Measurements from ENCODE around the gene FAM151A. TPM values are rescaled to one million over a fixed set of nuclear protein-coding genes. Genes with fewer than 3 reads are reported as not detected.

Gene FAM151A
- not detected in 2 replicates for total RNA-seq

DNA sequence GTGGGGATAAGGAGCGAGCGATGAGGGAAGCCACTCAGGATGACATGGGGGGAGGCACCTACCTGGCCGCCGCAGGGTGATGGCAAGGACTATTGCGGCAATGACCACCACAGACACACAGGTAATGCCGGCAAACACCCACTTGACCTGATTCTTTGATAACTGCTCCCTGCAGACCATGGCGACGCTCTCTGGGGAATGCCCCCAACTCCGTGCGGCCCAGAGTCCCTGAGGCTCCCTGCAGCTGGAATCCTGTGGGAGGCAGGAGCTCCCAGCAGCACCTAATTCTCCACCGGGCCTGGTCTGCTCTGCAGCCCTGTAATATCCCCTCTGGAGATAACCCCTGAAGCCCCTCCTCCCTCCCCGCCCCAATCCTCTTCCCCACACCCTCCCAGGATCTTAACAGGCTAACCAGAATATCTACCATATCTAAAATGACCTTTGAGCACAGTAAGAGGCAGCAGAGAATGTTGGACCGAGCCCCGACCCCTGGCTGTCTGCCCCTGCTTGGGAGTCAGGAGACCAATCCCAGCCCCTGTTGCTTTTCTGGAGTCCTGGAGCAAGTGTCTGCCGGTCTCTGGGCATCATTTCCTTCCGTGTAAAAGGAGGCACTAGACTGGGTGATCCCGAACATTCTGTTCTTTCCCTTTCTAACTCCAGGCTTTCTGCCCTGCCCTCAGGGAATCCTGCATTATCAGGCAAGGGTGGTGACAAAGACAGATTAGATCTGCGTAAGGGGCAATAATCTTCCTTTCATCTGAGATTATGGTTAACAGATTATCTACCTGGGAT is at the start of gene FAM151A:
FAM151A (minus strand) TSS at position 310 of the 792 bp plus-strand sequence; CDS start at position 180, 130 bp downstream.

DNA sequence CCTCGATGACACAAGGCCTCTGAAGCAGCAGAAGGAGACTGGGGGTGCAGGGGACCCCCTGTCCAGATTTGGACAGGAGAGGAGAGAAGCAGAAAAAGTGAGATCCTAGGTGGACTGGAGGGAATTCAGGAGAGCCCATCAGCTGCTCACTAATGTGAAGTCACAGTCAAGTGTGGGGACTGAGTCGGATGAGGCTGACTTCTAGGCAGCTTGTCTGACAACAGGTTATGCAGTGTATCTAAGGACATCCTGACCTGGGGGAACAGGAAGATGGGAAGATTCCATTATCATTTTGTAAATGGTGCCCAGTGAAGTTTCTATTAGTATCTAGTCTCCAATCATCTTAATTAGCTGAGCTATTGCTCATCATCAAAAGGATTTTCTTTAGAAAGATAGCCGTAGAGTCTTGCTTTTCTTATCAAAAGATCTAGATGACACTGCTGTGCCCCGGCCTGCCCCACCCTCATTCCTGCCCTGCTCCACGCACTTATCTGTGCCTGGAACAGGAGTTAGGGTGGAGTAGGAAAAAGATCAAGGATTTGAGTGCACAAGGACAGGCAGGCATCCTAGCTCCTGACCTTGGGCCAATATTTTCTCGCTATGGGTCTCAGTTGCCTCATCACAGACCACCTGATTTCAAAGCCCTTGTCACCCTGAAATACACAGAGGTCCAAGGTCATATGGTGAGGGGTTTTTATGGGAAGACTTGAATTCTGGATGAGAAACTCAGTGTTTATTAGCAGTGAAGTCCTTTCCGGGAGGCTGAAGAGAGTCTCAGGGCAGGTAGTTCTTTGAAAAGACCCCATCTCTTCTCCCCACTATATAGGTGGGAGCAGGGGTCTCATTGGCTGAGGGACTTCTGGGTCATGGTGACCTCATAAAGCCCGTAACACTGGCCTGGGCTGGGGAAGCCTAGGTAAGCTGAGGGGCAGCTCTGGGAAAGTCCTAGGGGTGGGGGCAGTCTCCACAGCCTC is 17.8 kb upstream of the FAM151A start, which contains the start of gene MROH7:
MROH7 (plus strand) TSS at position 924 of the 974 bp plus-strand sequence. CDS start 11,141 bp downstream, outside the sequence.

Other genes starting within 250 kb of the FAM151A start
- 23.9 and 33.8 TPM in 2 replicates for gene SSBP3, start 217.1 kb downstream of the FAM151A start, total RNA-seq
- 0.40 and 1.3 TPM in 2 replicates for gene ACOT11, start 75.3 kb downstream of the FAM151A start, total RNA-seq
- 0.16 TPM in 1 of 2 replicates, not detected in the other for gene MROH7, start 18.3 kb upstream of the FAM151A start, total RNA-seq
- gene TTC4, start 92.3 kb upstream of the FAM151A start, total RNA-seq = 15.2 and 23.4 TPM in 2 replicates
- 4.8 and 6.7 TPM in 2 replicates for gene PARS2, start 141.0 kb upstream of the FAM151A start, total RNA-seq
- gene TTC22, start 177.8 kb upstream of the FAM151A start, total RNA-seq = 0.26 TPM in 1 of 2 replicates, not detected in the other